ENCODE data around the gene SLC35E1.

DNA sequence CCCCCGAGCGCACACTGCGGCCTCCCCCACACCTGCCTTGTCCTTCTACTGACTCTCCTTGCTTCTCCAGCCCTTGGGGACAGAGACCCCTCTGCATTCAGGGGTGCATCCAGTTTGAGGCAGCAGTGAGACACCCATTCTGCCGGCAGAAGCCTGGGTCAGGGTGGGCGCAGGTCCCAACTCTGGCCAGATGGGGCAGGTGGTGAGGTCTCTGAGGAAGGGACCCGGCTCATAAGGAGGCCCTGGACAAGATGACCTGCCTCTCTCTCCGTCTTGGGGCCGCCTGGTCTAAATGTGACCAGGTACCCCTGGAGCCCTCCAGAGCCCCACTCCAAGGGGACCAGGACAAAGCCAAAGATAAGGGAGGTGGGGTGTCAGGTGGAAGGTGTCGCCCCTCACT lies 36.1 kb downstream of the SLC35E1 start:
- TF ChIP-seq, protein P1, sequence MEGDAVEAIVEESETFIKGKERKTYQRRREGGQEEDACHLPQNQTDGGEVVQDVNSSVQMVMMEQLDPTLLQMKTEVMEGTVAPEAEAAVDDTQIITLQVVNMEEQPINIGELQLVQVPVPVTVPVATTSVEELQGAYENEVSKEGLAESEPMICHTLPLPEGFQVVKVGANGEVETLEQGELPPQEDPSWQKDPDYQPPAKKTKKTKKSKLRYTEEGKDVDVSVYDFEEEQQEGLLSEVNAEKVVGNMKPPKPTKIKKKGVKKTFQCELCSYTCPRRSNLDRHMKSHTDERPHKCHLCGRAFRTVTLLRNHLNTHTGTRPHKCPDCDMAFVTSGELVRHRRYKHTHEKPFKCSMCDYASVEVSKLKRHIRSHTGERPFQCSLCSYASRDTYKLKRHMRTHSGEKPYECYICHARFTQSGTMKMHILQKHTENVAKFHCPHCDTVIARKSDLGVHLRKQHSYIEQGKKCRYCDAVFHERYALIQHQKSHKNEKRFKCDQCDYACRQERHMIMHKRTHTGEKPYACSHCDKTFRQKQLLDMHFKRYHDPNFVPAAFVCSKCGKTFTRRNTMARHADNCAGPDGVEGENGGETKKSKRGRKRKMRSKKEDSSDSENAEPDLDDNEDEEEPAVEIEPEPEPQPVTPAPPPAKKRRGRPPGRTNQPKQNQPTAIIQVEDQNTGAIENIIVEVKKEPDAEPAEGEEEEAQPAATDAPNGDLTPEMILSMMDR (IDR thresholded peaks at IDR 0.05) = no peak
- TF ChIP-seq ELF4 (CRISPR knock-in tag; IDR thresholded peaks at IDR 0.05; ENCODE audit: low read depth) (no peak), FOXK1 (CRISPR knock-in tag; IDR thresholded peaks at IDR 0.05) (no peak), JUN (CRISPR knock-in tag; IDR thresholded peaks at IDR 0.05) (no peak), NR2C2 (CRISPR knock-in tag; IDR thresholded peaks at IDR 0.05) (no peak), STAT6 (CRISPR knock-in tag; conservative IDR thresholded peaks at IDR 0.05; ENCODE audit: low read depth) (no peak), GABPB1 (CRISPR knock-in tag; IDR thresholded peaks at IDR 0.05) (no peak), ATF2 (CRISPR knock-in tag; IDR thresholded peaks at IDR 0.05; ENCODE audit: borderline replicate concordance, low read depth) (no peak), ARID4B (CRISPR knock-in tag; IDR thresholded peaks at IDR 0.05; ENCODE audit: borderline replicate concordance) (no peak), HMGA2 (CRISPR knock-in tag; IDR thresholded peaks at IDR 0.05) (no peak), ZNF671 (CRISPR knock-in tag; IDR thresholded peaks at IDR 0.05) (no peak)
- TF ChIP-seq, protein P2, sequence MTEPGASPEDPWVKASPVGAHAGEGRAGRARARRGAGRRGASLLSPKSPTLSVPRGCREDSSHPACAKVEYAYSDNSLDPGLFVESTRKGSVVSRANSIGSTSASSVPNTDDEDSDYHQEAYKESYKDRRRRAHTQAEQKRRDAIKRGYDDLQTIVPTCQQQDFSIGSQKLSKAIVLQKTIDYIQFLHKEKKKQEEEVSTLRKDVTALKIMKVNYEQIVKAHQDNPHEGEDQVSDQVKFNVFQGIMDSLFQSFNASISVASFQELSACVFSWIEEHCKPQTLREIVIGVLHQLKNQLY (CRISPR knock-in tag; IDR thresholded peaks at IDR 0.05) = no peak
- TF ChIP-seq, protein P3, sequence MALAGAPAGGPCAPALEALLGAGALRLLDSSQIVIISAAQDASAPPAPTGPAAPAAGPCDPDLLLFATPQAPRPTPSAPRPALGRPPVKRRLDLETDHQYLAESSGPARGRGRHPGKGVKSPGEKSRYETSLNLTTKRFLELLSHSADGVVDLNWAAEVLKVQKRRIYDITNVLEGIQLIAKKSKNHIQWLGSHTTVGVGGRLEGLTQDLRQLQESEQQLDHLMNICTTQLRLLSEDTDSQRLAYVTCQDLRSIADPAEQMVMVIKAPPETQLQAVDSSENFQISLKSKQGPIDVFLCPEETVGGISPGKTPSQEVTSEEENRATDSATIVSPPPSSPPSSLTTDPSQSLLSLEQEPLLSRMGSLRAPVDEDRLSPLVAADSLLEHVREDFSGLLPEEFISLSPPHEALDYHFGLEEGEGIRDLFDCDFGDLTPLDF (CRISPR knock-in tag; IDR thresholded peaks at IDR 0.05) = no peak
- TF ChIP-seq, protein P4, sequence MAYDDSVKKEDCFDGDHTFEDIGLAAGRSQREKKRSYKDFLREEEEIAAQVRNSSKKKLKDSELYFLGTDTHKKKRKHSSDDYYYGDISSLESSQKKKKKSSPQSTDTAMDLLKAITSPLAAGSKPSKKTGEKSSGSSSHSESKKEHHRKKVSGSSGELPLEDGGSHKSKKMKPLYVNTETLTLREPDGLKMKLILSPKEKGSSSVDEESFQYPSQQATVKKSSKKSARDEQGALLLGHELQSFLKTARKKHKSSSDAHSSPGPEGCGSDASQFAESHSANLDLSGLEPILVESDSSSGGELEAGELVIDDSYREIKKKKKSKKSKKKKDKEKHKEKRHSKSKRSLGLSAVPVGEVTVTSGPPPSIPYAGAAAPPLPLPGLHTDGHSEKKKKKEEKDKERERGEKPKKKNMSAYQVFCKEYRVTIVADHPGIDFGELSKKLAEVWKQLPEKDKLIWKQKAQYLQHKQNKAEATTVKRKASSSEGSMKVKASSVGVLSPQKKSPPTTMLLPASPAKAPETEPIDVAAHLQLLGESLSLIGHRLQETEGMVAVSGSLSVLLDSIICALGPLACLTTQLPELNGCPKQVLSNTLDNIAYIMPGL (CRISPR knock-in tag; IDR thresholded peaks at IDR 0.05) = no peak
